ENCODE data around the gene NFIX. TPM values are rescaled to one million over a fixed set of nuclear protein-coding genes. Genes with fewer than 3 reads are reported as not detected.

NFIX gene
- total and polyA plus RNA-seq, 2 of the 13 experiments (the other 11 are each of a cell fraction or from before 2014, with no cell fraction given): 3.4 to 5.4 TPM

DNA sequence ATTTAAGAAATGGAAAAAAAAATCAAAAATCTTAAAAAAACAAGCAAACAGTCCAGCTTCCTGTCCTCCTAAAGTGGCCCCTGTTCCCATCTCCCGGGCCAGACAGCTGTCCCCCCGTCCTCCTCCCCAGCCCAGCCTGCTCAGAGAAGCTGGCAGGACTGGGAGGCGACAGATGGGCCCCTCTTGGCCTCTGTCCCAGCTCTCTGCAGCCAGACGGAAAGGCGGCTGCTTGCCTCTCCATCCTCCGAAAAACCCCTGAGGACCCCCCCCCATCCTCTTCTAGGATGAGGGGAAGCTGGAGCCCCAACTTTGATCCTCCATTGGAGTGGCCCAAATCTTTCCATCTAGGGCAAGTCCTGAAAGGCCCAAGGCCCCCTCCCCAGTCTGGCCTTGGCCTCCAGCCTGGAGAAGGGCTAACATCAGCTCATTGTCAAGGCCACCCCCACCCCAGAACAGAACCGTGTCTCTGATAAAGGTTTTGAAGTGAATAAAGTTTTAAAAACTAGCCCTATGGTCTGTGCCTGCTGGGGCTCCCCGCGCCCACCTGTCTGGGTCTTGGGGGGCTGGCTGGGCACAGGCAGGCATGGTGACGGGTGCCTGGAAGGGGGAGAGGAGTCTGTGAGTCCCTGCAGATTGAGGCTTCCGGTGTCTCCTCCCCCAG is 42.0 kb upstream of the NFIX start (continued):
- no peak for TF ChIP-seq REXO4 (CRISPR knock-in tag; IDR thresholded peaks at IDR 0.05; ENCODE audit: borderline replicate concordance)
- no peak for TF ChIP-seq SOX5 (CRISPR knock-in tag; IDR thresholded peaks at IDR 0.05; ENCODE audit: borderline replicate concordance)
- TF ChIP-seq, protein P1, sequence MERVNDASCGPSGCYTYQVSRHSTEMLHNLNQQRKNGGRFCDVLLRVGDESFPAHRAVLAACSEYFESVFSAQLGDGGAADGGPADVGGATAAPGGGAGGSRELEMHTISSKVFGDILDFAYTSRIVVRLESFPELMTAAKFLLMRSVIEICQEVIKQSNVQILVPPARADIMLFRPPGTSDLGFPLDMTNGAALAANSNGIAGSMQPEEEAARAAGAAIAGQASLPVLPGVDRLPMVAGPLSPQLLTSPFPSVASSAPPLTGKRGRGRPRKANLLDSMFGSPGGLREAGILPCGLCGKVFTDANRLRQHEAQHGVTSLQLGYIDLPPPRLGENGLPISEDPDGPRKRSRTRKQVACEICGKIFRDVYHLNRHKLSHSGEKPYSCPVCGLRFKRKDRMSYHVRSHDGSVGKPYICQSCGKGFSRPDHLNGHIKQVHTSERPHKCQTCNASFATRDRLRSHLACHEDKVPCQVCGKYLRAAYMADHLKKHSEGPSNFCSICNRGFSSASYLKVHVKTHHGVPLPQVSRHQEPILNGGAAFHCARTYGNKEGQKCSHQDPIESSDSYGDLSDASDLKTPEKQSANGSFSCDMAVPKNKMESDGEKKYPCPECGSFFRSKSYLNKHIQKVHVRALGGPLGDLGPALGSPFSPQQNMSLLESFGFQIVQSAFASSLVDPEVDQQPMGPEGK (CRISPR knock-in tag; IDR thresholded peaks at IDR 0.05): peak; percentile 30; the same call in 1 of the 2 replicates
- no peak for TF ChIP-seq ZNF468 (CRISPR knock-in tag; IDR thresholded peaks at IDR 0.05)
- TF ChIP-seq, protein P2, sequence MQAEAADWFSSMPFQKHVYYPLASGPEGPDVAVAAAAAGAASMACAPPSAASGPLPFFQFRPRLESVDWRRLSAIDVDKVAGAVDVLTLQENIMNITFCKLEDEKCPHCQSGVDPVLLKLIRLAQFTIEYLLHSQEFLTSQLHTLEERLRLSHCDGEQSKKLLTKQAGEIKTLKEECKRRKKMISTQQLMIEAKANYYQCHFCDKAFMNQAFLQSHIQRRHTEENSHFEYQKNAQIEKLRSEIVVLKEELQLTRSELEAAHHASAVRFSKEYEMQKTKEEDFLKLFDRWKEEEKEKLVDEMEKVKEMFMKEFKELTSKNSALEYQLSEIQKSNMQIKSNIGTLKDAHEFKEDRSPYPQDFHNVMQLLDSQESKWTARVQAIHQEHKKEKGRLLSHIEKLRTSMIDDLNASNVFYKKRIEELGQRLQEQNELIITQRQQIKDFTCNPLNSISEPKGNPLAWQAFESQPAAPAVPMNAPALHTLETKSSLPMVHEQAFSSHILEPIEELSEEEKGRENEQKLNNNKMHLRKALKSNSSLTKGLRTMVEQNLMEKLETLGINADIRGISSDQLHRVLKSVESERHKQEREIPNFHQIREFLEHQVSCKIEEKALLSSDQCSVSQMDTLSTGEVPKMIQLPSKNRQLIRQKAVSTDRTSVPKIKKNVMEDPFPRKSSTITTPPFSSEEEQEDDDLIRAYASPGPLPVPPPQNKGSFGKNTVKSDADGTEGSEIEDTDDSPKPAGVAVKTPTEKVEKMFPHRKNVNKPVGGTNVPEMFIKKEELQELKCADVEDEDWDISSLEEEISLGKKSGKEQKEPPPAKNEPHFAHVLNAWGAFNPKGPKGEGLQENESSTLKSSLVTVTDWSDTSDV (CRISPR knock-in tag; IDR thresholded peaks at IDR 0.05): no peak
- TF ChIP-seq, protein P3, sequence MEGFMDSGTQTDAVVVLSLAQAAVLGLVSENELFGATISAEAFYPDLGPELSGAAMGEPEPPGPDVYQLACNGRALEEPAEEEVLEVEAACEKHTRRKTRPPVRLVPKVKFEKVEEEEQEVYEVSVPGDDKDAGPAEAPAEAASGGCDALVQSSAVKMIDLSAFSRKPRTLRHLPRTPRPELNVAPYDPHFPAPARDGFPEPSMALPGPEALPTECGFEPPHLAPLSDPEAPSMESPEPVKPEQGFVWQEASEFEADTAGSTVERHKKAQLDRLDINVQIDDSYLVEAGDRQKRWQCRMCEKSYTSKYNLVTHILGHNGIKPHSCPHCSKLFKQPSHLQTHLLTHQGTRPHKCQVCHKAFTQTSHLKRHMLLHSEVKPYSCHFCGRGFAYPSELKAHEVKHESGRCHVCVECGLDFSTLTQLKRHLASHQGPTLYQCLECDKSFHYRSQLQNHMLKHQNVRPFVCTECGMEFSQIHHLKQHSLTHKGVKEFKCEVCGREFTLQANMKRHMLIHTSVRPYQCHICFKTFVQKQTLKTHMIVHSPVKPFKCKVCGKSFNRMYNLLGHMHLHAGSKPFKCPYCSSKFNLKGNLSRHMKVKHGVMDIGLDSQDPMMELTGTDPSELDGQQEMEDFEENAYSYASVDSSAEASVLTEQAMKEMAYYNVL (CRISPR knock-in tag; IDR thresholded peaks at IDR 0.05; ENCODE audit: borderline replicate concordance): no peak
- TF ChIP-seq, protein P4, sequence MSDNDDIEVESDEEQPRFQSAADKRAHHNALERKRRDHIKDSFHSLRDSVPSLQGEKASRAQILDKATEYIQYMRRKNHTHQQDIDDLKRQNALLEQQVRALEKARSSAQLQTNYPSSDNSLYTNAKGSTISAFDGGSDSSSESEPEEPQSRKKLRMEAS (IDR thresholded peaks at IDR 0.05): no peak
- no peak for TF ChIP-seq FOXM1 (CRISPR knock-in tag; IDR thresholded peaks at IDR 0.05)
- peak; percentile 25; the same call in 1 of the 2 replicates for TF ChIP-seq POLR2G (IDR thresholded peaks at IDR 0.05; ENCODE audit: low read depth, low read length)
- TF ChIP-seq PRPF4 (IDR thresholded peaks at IDR 0.05; ENCODE audit: low read depth, low read length, poor library complexity, severe bottlenecking): no peak
- TF ChIP-seq, protein P5, sequence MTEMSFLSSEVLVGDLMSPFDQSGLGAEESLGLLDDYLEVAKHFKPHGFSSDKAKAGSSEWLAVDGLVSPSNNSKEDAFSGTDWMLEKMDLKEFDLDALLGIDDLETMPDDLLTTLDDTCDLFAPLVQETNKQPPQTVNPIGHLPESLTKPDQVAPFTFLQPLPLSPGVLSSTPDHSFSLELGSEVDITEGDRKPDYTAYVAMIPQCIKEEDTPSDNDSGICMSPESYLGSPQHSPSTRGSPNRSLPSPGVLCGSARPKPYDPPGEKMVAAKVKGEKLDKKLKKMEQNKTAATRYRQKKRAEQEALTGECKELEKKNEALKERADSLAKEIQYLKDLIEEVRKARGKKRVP (CRISPR knock-in tag; IDR thresholded peaks at IDR 0.05): no peak
- TF ChIP-seq, protein P6, sequence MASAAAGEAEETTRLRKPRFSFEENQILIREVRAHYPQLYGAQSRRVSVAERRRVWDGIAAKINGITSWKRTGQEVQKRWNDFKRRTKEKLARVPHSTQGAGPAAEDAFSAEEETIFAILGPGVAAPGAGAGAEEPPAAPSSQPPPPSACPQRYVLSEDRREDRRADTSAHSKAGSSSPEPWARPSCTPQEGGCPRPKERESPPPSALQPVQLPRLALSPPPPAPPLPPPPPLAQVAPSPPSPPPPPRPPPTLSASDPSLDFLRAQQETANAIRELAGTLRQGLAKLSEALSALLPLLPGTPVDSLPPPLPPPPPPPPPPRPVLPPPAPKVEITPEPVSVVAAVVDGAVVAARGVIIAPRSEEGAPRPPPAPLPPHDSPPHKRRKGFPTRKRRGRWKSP (CRISPR knock-in tag; IDR thresholded peaks at IDR 0.05): no peak
- TF ChIP-seq, protein P7, sequence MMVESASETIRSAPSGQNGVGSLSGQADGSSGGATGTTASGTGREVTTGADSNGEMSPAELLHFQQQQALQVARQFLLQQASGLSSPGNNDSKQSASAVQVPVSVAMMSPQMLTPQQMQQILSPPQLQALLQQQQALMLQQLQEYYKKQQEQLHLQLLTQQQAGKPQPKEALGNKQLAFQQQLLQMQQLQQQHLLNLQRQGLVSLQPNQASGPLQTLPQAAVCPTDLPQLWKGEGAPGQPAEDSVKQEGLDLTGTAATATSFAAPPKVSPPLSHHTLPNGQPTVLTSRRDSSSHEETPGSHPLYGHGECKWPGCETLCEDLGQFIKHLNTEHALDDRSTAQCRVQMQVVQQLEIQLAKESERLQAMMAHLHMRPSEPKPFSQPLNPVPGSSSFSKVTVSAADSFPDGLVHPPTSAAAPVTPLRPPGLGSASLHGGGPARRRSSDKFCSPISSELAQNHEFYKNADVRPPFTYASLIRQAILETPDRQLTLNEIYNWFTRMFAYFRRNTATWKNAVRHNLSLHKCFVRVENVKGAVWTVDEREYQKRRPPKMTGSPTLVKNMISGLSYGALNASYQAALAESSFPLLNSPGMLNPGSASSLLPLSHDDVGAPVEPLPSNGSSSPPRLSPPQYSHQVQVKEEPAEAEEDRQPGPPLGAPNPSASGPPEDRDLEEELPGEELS (CRISPR knock-in tag; IDR thresholded peaks at IDR 0.05): no peak
- TF ChIP-seq, protein P8, sequence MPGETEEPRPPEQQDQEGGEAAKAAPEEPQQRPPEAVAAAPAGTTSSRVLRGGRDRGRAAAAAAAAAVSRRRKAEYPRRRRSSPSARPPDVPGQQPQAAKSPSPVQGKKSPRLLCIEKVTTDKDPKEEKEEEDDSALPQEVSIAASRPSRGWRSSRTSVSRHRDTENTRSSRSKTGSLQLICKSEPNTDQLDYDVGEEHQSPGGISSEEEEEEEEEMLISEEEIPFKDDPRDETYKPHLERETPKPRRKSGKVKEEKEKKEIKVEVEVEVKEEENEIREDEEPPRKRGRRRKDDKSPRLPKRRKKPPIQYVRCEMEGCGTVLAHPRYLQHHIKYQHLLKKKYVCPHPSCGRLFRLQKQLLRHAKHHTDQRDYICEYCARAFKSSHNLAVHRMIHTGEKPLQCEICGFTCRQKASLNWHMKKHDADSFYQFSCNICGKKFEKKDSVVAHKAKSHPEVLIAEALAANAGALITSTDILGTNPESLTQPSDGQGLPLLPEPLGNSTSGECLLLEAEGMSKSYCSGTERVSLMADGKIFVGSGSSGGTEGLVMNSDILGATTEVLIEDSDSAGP (CRISPR knock-in tag; IDR thresholded peaks at IDR 0.05; ENCODE audit: borderline replicate concordance): no peak
